ENCODE results near the gene ZNF668.
"Not testable (repeated sequence)": the region's sequence is repeated elsewhere in the genome, so short reads cannot be mapped to it uniquely, and the experiment has no call there.

The ZNF668 gene

DNA sequence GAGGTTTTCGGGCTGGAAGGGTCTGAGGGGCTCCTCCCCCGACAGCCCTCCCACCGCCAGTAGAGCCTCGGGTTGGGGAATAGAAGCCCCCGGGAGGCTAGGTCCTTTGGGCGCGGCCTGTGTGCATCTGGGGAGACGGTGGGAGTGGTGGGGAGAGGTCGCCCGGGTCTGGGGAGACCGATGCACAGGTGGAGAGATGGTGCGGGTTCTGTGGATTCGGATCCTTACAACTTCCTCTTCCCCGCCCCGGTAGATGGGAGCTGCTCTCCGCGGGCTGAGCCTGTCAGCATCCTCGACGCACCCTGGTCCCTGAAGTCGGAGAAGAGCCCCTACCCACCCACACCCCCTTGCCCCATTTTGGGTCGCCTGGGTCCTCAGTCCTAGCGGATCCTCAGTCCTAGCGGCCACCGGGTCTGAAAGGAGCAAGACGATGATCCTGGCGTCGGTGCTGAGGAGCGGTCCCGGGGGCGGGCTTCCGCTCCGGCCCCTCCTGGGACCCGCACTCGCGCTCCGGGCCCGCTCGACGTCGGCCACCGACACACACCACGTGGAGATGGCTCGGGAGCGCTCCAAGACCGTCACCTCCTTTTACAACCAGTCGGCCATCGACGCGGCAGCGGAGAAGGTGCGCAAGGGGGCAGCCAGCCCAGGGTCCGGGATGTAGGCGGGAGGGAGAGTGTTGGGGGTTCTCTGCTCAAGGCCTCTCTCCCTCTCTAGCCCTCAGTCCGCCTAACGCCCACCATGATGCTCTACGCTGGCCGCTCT is 34.9 kb upstream of the ZNF668 start:
- no peak for DNase-seq (ENCODE audit: low read depth, low spot score)
- in situ Hi-C loops (cut with HindIII; ENCODE audit: low sequenced_read_pairs) = no loop called here
- TF ChIP-seq, protein P1, sequence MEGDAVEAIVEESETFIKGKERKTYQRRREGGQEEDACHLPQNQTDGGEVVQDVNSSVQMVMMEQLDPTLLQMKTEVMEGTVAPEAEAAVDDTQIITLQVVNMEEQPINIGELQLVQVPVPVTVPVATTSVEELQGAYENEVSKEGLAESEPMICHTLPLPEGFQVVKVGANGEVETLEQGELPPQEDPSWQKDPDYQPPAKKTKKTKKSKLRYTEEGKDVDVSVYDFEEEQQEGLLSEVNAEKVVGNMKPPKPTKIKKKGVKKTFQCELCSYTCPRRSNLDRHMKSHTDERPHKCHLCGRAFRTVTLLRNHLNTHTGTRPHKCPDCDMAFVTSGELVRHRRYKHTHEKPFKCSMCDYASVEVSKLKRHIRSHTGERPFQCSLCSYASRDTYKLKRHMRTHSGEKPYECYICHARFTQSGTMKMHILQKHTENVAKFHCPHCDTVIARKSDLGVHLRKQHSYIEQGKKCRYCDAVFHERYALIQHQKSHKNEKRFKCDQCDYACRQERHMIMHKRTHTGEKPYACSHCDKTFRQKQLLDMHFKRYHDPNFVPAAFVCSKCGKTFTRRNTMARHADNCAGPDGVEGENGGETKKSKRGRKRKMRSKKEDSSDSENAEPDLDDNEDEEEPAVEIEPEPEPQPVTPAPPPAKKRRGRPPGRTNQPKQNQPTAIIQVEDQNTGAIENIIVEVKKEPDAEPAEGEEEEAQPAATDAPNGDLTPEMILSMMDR (IDR thresholded peaks at IDR 0.05; ENCODE audit: low read depth, low read length) = no peak
- peak overlapping the region; percentile 76 for H3K4me3 ChIP-seq (ENCODE audit: low read depth, low read length)

DNA sequence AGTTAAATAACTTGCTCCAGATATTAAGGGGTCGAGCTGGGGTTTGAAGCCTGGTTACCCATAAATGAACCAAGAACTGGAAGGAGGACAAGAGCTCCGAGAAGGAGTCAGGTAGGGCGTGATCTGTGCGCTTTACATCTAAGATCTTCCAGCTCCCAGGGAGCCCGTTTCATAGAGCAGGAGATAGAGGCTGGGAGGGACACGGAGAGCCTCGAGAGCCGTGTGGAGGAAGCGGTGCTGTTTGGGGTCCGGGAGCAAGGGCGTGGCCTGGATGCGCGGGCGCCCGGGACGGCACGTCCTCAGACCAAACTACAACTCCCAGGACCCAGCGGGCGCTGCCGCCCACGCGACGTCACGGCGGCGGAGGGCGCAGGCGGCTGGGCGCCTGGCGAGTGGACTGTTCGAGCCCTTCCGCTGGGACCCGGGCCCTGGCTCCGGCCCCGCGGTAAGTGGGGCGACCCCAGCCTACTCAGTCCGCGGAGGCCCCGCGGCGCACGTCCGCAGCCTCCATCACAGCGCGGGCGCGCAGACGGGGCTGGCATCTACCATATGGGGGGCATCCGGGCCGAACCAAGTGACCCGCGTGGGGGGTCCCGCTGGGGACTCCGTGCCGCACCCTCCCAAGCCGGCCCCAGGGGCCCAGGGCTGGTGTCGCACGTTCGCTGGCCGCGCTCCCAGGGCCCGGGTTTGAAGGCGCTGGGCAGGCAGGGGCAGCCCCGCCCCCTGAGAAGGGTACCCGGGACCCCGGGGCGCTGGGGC is 34.2 kb upstream of the ZNF668 start, which contains the start of gene BCKDK:
Gene BCKDK, plus strand, starts transcription at position 352 of the 759 bp plus-strand sequence. CDS start 838 bp downstream, outside the sequence.
- in situ Hi-C loops (cut with HindIII; ENCODE audit: low sequenced_read_pairs) = no loop called here
- TF ChIP-seq, protein P1 (IDR thresholded peaks at IDR 0.05; ENCODE audit: low read depth, low read length) = no peak
- H3K4me3 ChIP-seq (ENCODE audit: low read depth, low read length) = peak within 1 kb of the TSS; percentile 76
- DNase-seq (ENCODE audit: low read depth, low spot score) = peak; percentile 61

DNA sequence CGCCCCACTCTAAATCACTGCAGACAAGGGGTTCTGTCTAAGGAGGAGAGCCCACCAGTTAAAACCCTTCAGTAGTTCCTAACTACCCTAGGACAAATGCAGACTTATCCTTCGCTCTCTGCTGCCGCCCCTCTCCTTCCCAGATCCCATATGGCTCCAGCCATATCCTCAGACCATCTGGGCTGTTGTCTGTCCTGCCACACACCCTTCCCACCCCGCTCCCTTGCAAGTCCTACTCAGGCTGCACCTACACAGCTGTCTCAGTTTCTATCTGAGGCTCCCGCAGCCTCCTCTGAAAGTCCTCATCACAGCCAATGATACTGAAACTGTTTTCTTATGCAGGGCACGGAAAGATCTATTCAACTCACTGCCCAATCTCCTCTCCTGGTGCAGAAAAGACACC is 33.4 kb upstream of the ZNF668 start:
- DNase-seq (ENCODE audit: low read depth, low spot score) = no peak
- in situ Hi-C loops (cut with HindIII; ENCODE audit: low sequenced_read_pairs) = no loop called here
- H3K4me3 ChIP-seq (ENCODE audit: low read depth, low read length) = no peak overlapping the region
- TF ChIP-seq, protein P1 (IDR thresholded peaks at IDR 0.05; ENCODE audit: low read depth, low read length) = no peak

DNA sequence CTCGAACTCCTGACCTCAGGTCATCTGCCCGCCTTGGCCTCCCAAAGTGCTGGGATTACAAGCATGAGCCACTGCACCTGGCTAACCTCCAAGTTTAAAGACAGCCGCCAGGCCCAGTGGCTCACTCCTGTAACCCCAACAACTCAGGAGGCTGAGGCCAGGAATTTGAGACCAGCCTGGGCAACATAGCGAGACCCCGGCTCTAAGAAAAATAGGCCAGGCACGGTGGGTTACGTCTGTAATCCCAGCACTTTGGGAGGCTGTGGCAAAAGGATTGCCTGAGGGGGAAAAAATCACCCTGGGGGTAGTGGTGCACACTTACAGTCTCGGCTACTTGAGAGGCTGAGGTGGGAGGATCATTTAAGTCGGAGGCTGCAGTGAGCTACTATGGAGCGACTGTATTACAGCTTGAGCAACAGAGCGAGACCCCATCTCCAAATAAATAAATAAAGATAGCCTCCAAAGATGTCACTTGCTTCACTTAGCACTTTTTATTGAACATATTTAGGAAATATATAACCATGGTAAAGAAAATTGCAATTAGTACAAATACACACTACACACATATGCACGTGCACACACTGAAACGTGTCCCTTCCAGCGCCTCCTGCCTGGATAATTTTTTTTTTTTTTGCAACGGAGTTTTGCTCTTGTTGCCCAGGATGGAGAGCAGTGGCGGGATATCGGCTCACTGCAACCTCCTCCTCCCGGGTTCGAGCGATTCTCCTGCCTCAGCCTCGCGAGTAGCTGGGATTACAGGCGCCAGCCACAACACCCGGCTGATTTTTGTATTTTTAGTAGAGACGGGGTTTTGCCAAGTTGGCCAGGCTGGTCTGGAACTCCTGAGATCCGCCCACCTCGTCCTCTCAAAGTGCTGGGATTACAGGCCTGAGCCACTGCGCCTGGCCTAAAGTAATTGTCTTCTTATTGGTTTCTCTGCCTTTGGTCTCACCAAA is 32.7 kb upstream of the ZNF668 start:
- H3K4me3 ChIP-seq (ENCODE audit: low read depth, low read length) = no peak overlapping the region

DNA sequence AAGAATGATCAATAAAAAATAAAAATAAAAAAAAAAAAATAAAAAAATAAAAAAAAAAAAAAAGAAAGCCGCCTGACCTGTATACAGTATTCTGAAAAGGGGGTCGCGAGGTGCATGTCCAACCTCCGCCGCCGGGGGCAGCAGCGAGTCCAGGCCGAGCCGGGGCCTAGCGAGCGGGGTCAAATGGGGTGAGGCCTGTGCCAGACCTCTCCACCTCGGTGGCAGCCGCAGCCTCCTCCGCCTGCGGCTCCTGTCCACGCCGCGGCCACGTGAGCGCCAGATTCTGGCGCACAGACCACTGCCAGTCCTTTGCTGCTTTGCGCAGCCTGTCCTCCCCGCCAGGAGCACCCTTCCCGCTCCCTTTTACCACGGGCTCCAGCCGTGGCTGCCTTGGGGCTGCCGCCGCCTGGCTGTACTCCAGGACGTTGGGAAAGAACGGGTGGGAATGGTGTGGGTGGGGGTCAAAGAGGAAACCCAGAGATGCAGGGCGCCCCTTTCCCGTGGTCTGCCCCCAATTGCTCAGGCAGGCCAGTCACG is 31.7 kb upstream of the ZNF668 start:
- H3K4me3 ChIP-seq (ENCODE audit: low read depth, low read length) = no peak overlapping the region
- in situ Hi-C loops (cut with HindIII; ENCODE audit: low sequenced_read_pairs) = no loop called here

More for the DNA sequence above, 32.7 kb upstream of the ZNF668 start:
- TF ChIP-seq, protein P1 (IDR thresholded peaks at IDR 0.05; ENCODE audit: low read depth, low read length) = no peak
- DNase-seq (ENCODE audit: low read depth, low spot score) = no peak
- in situ Hi-C loops (cut with HindIII; ENCODE audit: low sequenced_read_pairs) = no loop called here

DNA sequence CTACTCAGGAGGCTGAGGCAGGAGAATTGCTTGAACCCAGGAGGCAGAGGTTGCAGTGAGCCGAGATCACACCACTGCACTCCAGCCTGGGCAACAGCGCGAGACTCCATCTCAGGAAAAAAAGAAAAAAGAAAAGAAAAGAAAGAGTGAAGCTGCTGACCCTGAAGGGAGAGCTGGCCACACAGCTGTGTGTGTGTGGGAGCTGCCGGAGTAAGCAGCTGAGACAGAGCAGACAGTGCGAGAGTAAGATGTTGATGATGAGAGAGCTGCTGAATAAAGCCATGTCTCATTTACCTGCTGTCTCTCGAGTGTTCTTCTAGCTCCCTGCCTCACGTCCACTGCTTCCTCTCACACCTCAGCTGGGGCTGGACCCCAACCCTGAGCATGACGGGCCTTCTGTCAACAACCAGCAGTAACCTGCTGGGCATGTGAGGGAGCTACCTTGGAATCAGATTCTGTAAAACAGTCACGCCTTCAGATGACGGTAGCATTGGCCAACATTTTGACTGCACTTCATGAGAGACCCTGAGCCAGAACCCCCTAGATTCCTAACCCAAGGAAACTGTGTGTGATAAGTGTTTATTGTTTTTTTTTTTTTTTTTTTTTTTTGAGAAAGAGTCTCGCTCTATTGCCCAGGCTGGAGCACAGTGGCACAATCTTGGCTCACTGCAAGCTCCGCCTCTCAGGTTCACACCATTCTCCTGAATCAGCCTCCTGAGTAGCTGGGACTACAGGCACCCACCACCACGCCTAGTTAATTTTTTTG is 27.0 kb upstream of the ZNF668 start:
- DNase-seq (ENCODE audit: low read depth, low spot score); in situ Hi-C loops (cut with HindIII; ENCODE audit: low sequenced_read_pairs); H3K4me3 ChIP-seq (ENCODE audit: low read depth, low read length): not testable (repeated sequence)

More for the DNA sequence above, 31.7 kb upstream of the ZNF668 start:
- peak; percentile 47 for DNase-seq (ENCODE audit: low read depth, low spot score)
- TF ChIP-seq, protein P1 (IDR thresholded peaks at IDR 0.05; ENCODE audit: low read depth, low read length) = peak; percentile 83

Data from astrocyte of the spinal cord (primary cell).